Peyer's patch (tissue), 4 donors: ENCODE measurements around the gene PIP4K2C. TPM values are rescaled to one million over a fixed set of nuclear protein-coding genes. Genes with fewer than 3 reads are reported as not detected.
"Not testable (repeated sequence)": the region's sequence is repeated elsewhere in the genome, so short reads cannot be mapped to it uniquely, and the experiment has no call there.

ENCODE experiments used
- DNase-seq, 3 donors: peaks; one replicate each; pipeline ENCODE4 v3.0.0-alpha.2; 2017 to 2019
- H3K27ac ChIP-seq, 4 donors: fragments of 200-600 bp; sonication (generic); one replicate each; pipeline ENCODE4 v1.5.1; 2016 to 2019
- H3K27me3 ChIP-seq, 2 donors: fragments of 200-600 bp; sonication (generic); one replicate each; pipeline ENCODE4 v1.5.1; 2019
- H3K36me3 ChIP-seq, 3 donors: fragments of 200-600 bp; sonication (generic); one replicate each; pipeline ENCODE4 v1.5.1; 2016 to 2019
- H3K4me1 ChIP-seq, 4 donors: fragments of 200-600 bp; sonication (generic); one replicate each; pipeline ENCODE4 v1.5.1; 2016 to 2019
- H3K4me3 ChIP-seq, 4 donors: fragments of 200-600 bp; sonication (generic); 1 replicate in 3 of 4; 2 replicates in 1 of 4; pipeline ENCODE4 v1.5.1; 2016 to 2019; ENCODE audit warnings: mild to moderate bottlenecking in 1 of 4
- H3K9me3 ChIP-seq, 4 donors: fragments of 200-600 bp; sonication (generic); one replicate each; pipeline ENCODE4 v1.5.1; 2016 to 2019; ENCODE audit warnings: mild to moderate bottlenecking in 1 of 4
- POLR2A ChIP-seq, 2 donors: fragments of 450-650 bp; IDR thresholded peaks; one replicate each; pipeline ENCODE4 v1.5.1; 2017; ENCODE audit warnings: antibody characterized with exemption in 2 of 2, mild to moderate bottlenecking in 2 of 2, moderate library complexity in 2 of 2
- total RNA-seq, 4 donors: library from RNA; depleted of rRNA; stranded (reverse); fragments of >200 nt; gene quantifications; one replicate each; pipeline ENCODE4 v1.1.0, GENCODE V29; 2016
- TF ChIP-seq, protein P1 (sequence below), 6 experiments: fragments of 450-650 bp in 4 of 6; fragments of 200-600 bp in 2 of 6; sonication (generic) in 1 of 6; IDR thresholded peaks; one replicate each; pipeline ENCODE4 v1.5.1; 2017 to 2019; ENCODE audit warnings: antibody characterized with exemption in 6 of 6, mild to moderate bottlenecking in 3 of 6, moderate library complexity in 1 of 6

The PIP4K2C gene
- total RNA-seq, 4 donors from 2014 or later, result 9.1 to 52.6 (median 37.9) TPM

DNA sequence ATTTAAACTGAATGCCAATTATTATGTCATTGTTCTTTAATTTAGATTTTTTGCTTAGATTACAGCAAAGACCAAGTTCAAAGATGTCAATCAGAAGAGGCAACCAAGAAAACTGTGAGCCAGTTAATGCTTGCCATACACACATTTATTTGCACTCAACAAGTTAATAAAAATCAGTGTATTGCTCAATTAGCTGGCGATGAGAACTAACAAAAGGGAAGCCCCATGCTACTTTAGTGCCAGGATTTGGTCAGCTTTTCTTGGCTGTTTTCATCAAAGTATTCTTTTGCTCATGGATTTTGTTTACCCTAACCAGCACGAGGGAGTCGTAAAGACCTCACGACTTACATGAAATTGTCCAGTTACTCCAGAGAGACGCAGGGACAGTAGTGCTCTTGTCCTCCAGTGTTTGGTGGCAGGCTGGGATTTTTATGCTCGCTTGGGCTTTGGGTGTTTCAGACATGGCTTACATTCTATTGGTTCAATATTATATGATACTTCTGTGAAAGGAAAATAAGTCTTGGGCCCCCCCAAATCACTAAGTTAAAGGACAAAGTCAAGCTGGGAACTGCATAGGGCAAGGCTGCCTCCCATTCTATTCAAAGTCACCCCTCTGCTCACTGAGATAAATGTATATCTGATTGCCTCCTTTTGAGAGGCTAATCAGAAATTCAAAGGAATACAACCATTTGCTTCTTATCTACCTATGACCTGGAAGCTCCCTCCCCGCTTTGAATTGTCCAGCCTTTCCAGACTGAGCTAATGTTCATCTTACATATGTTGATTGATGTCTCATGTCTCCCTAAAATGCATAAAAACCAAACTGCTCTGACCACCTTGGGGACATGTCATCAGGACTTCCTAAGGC, 49.4 kb downstream of the PIP4K2C start:
- Histone ChIP-seq H3K4me1 (no peaks in the 10 kb centered on the region), H3K27me3 (no peaks in the 10 kb centered on the region), H3K4me3 (no peak overlapping the region), H3K36me3 (no peaks in the 10 kb centered on the region), H3K9me3 (no peaks in the 10 kb centered on the region), H3K27ac (no peak overlapping the region)
- DNase-seq, result no peak
- TF ChIP-seq, protein P1, sequence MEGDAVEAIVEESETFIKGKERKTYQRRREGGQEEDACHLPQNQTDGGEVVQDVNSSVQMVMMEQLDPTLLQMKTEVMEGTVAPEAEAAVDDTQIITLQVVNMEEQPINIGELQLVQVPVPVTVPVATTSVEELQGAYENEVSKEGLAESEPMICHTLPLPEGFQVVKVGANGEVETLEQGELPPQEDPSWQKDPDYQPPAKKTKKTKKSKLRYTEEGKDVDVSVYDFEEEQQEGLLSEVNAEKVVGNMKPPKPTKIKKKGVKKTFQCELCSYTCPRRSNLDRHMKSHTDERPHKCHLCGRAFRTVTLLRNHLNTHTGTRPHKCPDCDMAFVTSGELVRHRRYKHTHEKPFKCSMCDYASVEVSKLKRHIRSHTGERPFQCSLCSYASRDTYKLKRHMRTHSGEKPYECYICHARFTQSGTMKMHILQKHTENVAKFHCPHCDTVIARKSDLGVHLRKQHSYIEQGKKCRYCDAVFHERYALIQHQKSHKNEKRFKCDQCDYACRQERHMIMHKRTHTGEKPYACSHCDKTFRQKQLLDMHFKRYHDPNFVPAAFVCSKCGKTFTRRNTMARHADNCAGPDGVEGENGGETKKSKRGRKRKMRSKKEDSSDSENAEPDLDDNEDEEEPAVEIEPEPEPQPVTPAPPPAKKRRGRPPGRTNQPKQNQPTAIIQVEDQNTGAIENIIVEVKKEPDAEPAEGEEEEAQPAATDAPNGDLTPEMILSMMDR (IDR thresholded peaks at IDR 0.05), result no peak
- no peak for TF ChIP-seq POLR2A (IDR thresholded peaks at IDR 0.05)

DNA sequence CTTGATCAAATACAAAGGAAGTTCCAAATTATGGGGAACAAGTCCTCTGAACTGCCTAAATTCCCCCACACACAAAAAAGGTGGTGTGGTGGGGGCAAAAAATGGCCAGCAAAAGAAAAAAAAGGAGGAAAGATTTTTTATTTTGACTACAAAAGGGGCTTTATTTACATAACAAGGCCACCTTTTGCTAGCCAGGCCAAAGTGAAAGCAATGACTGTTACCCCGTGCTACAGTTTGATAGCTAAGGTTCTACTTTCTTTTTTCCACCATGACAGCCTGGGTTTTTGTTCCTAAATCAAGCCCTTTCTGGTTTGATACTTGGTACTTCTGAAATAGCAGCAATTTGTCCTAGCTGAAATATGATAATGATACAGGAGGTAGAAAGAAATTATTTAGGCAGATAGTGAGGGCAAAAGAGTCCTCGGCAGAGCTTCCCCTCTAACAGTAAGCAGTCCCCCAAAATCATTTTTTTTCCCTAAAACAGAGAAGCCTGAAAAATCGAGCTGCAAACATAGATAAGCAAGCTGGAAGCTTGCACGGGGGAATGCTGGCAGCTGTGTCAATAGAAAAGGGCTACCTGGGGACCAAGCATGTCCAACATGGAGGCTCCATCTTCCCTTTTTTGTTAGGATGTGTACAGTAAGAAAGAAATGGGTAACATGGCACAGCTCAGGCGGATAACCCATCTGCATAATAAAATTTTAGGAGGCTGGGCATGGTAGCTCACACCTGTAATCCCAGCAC, 50.9 kb downstream of the PIP4K2C start:
- no peaks in the 10 kb centered on the region for H3K36me3 ChIP-seq
- no peak overlapping the region for H3K4me3 ChIP-seq
- no peak for DNase-seq
- TF ChIP-seq, protein P1 (IDR thresholded peaks at IDR 0.05), result no peak
- TF ChIP-seq POLR2A (IDR thresholded peaks at IDR 0.05), result no peak
- no peaks in the 10 kb centered on the region for H3K4me1 ChIP-seq
- no peak overlapping the region for H3K27ac ChIP-seq
- H3K27me3 ChIP-seq, result no peaks in the 10 kb centered on the region
- peaks cover 0 to 8% (median 0%) of the 10 kb centered on the region in 4 donors for H3K9me3 ChIP-seq

DNA sequence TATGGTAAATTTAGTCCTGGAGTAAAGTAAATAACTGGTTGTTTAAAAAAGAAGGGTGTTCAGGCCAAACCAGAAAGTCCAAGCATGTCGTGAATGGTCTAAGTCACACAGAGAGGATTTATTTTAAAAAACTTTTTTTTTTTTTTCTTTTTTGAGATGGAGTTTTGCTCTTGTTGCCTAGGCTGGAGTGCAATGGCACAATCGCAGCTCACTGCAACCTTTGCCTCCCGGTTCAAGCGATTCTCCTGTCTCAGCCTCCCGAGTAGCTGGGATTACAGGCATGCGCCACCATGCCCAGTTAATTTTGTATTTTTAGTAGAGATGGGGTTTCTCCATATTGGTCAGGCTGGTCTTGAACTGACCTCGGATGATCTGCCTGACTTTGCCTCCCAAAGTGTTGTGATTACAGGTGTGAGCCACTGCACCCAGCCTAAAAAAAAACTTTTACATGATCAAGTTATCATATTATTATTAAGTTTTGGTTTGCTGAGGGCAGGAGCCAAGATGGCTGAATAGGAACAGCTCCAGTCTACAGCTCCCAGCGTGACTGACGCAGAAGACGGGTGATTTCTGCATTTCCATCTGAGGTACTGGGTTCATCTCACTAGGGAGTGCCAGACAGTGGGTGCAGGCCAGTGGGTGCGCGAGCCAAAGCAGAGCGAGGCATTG, 55.1 kb downstream of the PIP4K2C start:
- not testable (repeated sequence) for H3K4me1 ChIP-seq, H3K36me3 ChIP-seq, H3K9me3 ChIP-seq, H3K4me3 ChIP-seq, H3K27me3 ChIP-seq, DNase-seq, H3K27ac ChIP-seq

DNA sequence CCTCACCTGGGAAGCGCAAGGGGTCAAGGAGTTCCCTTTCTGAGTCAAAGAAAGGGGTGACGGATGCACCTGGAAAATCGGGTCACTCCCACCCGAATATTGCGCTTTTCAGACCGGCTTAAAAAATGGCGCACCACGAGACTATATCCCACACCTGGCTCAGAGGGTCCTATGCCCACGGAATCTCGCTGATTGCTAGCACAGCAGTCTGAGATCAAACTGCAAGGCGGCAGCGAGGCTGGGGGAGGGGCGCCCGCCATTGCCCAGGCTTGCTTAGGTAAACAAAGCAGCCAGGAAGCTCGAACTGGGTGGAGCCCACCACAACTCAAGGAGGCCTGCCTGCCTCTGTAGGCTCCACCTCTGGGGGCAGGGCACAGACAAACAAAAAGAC, 55.7 kb downstream of the PIP4K2C start:
- H3K27me3 ChIP-seq, H3K27ac ChIP-seq: not testable (repeated sequence)

More for the DNA sequence above, 55.7 kb downstream of the PIP4K2C start:
- not testable (repeated sequence) for DNase-seq, H3K9me3 ChIP-seq, H3K4me3 ChIP-seq, H3K4me1 ChIP-seq, H3K36me3 ChIP-seq

Other genes with a start within 250 kb of the PIP4K2C start
- 100 to 1,000 TPM in 1 of 4 donors, 10 to 100 TPM in 3; 23.1 to 145 (median 54.8) TPM for gene R3HDM2, start 160.1 kb upstream of the PIP4K2C start, total RNA-seq
- gene INHBC, start 156.4 kb upstream of the PIP4K2C start, total RNA-seq, result not detected
- not detected for gene INHBE, start 135.9 kb upstream of the PIP4K2C start, total RNA-seq
- gene GLI1, start 131.4 kb upstream of the PIP4K2C start, total RNA-seq, result 1 to 10 TPM in 2 of 4 donors, under 1 TPM in 2; 0.67 to 2.1 (median 1.3) TPM
- gene ARHGAP9, start 111.3 kb upstream of the PIP4K2C start, total RNA-seq, result 100 to 1,000 TPM in 1 of 4 donors, 10 to 100 TPM in 3; 16.5 to 220 (median 28.2) TPM
- 10 to 100 TPM; 40.6 to 97.4 (median 63.5) TPM for gene MARS1, start 103.1 kb upstream of the PIP4K2C start, total RNA-seq
- gene DDIT3, start 70.7 kb upstream of the PIP4K2C start, total RNA-seq, result 10 to 100 TPM in 3 of 4 donors, 1 to 10 TPM in 1; 9.1 to 44.6 (median 24.0) TPM
- gene MBD6, start 68.4 kb upstream of the PIP4K2C start, total RNA-seq, result 100 to 1,000 TPM in 1 of 4 donors, 10 to 100 TPM in 3; 38.0 to 144 (median 71.5) TPM
- gene DCTN2, start 44.0 kb upstream of the PIP4K2C start, total RNA-seq, result 100 to 1,000 TPM; 161 to 326 (median 229) TPM
- 1 to 10 TPM in 2 of 4 donors, under 1 TPM in 2; 0.35 to 2.5 (median 1.4) TPM for gene KIF5A, start 41.1 kb upstream of the PIP4K2C start, total RNA-seq
- gene DTX3, start 13.6 kb downstream of the PIP4K2C start, total RNA-seq, result 10 to 100 TPM in 3 of 4 donors, 1 to 10 TPM in 1; 4.2 to 15.7 (median 11.5) TPM
- gene ARHGEF25, start 20.2 kb downstream of the PIP4K2C start, total RNA-seq, result 10 to 100 TPM in 2 of 4 donors, 1 to 10 TPM in 2; 5.1 to 44.6 (median 8.7) TPM
- gene B4GALNT1, start 42.0 kb downstream of the PIP4K2C start, total RNA-seq, result under 1 TPM in 1 of 4 donors, not detected in 3; 0.40 TPM
- 100 to 1,000 TPM; 275 to 353 (median 292) TPM for gene OS9, start 102.9 kb downstream of the PIP4K2C start, total RNA-seq
- gene AGAP2, start 147.6 kb downstream of the PIP4K2C start, total RNA-seq, result 1 to 10 TPM; 2.5 to 9.1 (median 3.1) TPM
- gene TSPAN31, start 153.8 kb downstream of the PIP4K2C start, total RNA-seq, result 10 to 100 TPM; 45.7 to 65.7 (median 55.6) TPM
- gene CDK4, start 161.1 kb downstream of the PIP4K2C start, total RNA-seq, result 10 to 100 TPM; 14.7 to 97.4 (median 28.8) TPM
- gene MARCHF9, start 163.9 kb downstream of the PIP4K2C start, total RNA-seq, result 10 to 100 TPM in 2 of 4 donors, 1 to 10 TPM in 2; 7.4 to 17.2 (median 10.6) TPM
- 1 to 10 TPM in 1 of 4 donors, not detected in 3; 1.7 TPM for gene CYP27B1, start 175.9 kb downstream of the PIP4K2C start, total RNA-seq
- 10 to 100 TPM in 1 of 4 donors, 1 to 10 TPM in 3; 1.2 to 26.4 (median 8.0) TPM for gene METTL1, start 180.9 kb downstream of the PIP4K2C start, total RNA-seq
- gene EEF1AKMT3, start 181.4 kb downstream of the PIP4K2C start, total RNA-seq, result 1 to 10 TPM; 1.4 to 7.4 (median 2.7) TPM
- gene TSFM, start 191.6 kb downstream of the PIP4K2C start, total RNA-seq, result 10 to 100 TPM in 3 of 4 donors, 1 to 10 TPM in 1; 9.4 to 21.2 (median 13.7) TPM
- 10 to 100 TPM; 12.4 to 20.8 (median 16.8) TPM for gene AVIL, start 227.5 kb downstream of the PIP4K2C start, total RNA-seq